HPDE6-E6E7 (cell line): ENCODE measurements around the gene TCF19.

Source experiments
- DNase-seq: peaks from one replicate; pipeline ENCODE4 v3.0.0; 2011; ENCODE audit warnings: missing footprints; ENCODE audit errors: extremely low spot score

TCF19 gene

GRCh38 chr6:31158140-31158862, at the start of gene TCF19:
TCF19 (plus strand) TSS chr6:31158589; CDS start chr6:31159470, 881 bp downstream.
- peak; percentile 99 for DNase-seq

GRCh38 chr6:31110825-31111582, 47.4 kb upstream of the TCF19 start:
- DNase-seq: no peak

- no peak for DNase-seq
Measured at GRCh38 chr6:31111712-31112111, 46.7 kb upstream of the TCF19 start.

- no peak for DNase-seq
Measured at GRCh38 chr6:31112478-31112877, 45.9 kb upstream of the TCF19 start, which contains the start of gene C6orf15. C6orf15 (minus strand) TSS chr6:31112575; CDS start chr6:31112555, 20 bp downstream.

GRCh38 chr6:31113861-31114540, 44.4 kb upstream of the TCF19 start:
- no peak for DNase-seq

- peak; percentile 94 for DNase-seq
Measured at GRCh38 chr6:31114541-31114878, 43.9 kb upstream of the TCF19 start, which contains the start of gene PSORS1C1. PSORS1C1 (plus strand) TSS chr6:31114800; CDS start chr6:31129633, 14,833 bp downstream.

- DNase-seq: peak; percentile 64
Measured at GRCh38 chr6:31114970-31115849, 43.2 kb upstream of the TCF19 start.

- DNase-seq: no peak
Measured at GRCh38 chr6:31115941-31116560, 42.3 kb upstream of the TCF19 start.

- DNase-seq: no peak
Measured at GRCh38 chr6:31116661-31117385, 41.6 kb upstream of the TCF19 start.

- DNase-seq: no peak
Measured at GRCh38 chr6:31118178-31118577, 40.2 kb upstream of the TCF19 start.

- DNase-seq: no peak
Measured at GRCh38 chr6:31120151-31120915, 38.1 kb upstream of the TCF19 start, which contains the start of gene CDSN. CDSN (minus strand) TSS chr6:31120446; CDS start chr6:31120419, 27 bp downstream.

- no peak for DNase-seq
Measured at GRCh38 chr6:31121131-31121790, 37.1 kb upstream of the TCF19 start.

- DNase-seq: no peak
Measured at GRCh38 chr6:31122791-31123706, 35.3 kb upstream of the TCF19 start.

- DNase-seq: peak; percentile 62
Measured at GRCh38 chr6:31125162-31125561, 33.2 kb upstream of the TCF19 start.

GRCh38 chr6:31125586-31126363, 32.6 kb upstream of the TCF19 start:
- DNase-seq: peak; percentile 35

- no peak for DNase-seq
Measured at GRCh38 chr6:31126396-31127175, 31.8 kb upstream of the TCF19 start.
